Measurements from ENCODE around the gene LDLRAP1. TPM values are rescaled to one million over a fixed set of nuclear protein-coding genes. Genes with fewer than 3 reads are reported as not detected.

Gene LDLRAP1
- total and polyA plus RNA-seq, 4 donors: 5.2 to 17.8 (median 13.3) TPM

- Histone ChIP-seq H3K4me1 (ENCODE audit: control insufficient read depth in 4 of 4, insufficient read depth in 4 of 4, low read length in 3 of 4) (peaks cover 0 to 14% (median 7%) of the 10 kb centered on the region in 4 donors), H3K9me3 (ENCODE audit: control insufficient read depth in 4 of 4, low read length in 3 of 4) (no peaks in the 10 kb centered on the region), H3K9ac (ENCODE audit: low read depth in 1 of 2, low read length in 2 of 2) (no peak overlapping the region), H3K36me3 (ENCODE audit: control insufficient read depth in 4 of 4, insufficient read depth in 3 of 4, low read depth in 1 of 4, low read length in 3 of 4) (no peaks in the 10 kb centered on the region), H3K4me3 (ENCODE audit: low read depth in 1 of 3, low read length in 3 of 3) (no peak overlapping the region), H3K27me3 (ENCODE audit: control insufficient read depth in 4 of 4, insufficient read depth in 4 of 4, low read length in 3 of 4) (no peaks in the 10 kb centered on the region), H3K27ac (ENCODE audit: low read depth in 1 of 2, low read length in 2 of 2) (no peak overlapping the region)
- 95% methylated on average over 5 of the region's 5 CpGs for WGBS
- TF ChIP-seq ATF3 (IDR thresholded peaks at IDR 0.05) (no peak), JUND (IDR thresholded peaks at IDR 0.05) (no peak), ZBTB33 (IDR thresholded peaks at IDR 0.05) (no peak), EGR1 (IDR thresholded peaks at IDR 0.05; ENCODE audit: low read depth in 2 of 2) (no peak), GABPA (IDR thresholded peaks at IDR 0.05 in 1 of 2, conservative IDR thresholded peaks at IDR 0.05 in 1 of 2) (no peak), MAX (IDR thresholded peaks at IDR 0.05) (no peak)
- no peak for DNase-seq (ENCODE audit: low spot score)
These were observed 63.7 kb downstream of the LDLRAP1 start for GRCh38 chr1:25607123-25607522.

- no peak for TF ChIP-seq TAF1 (conservative IDR thresholded peaks at IDR 0.05)
- no peak for TF ChIP-seq NR2F2 (IDR thresholded peaks at IDR 0.05)
- peak; percentile 55 for TF ChIP-seq CTCF (IDR thresholded peaks at IDR 0.05; ENCODE audit: low read depth, low read length, missing input control)
- TF ChIP-seq HNF4G (IDR thresholded peaks at IDR 0.05): no peak
- peak; percentile 84 to 85 for TF ChIP-seq RAD21 (IDR thresholded peaks at IDR 0.05)
- H3K4me1 ChIP-seq (ENCODE audit: control insufficient read depth in 4 of 4, insufficient read depth in 4 of 4, low read length in 3 of 4): peaks cover 0 to 14% (median 7%) of the 10 kb centered on the region in 4 donors
- peak; percentile 81 for DNase-seq (ENCODE audit: low spot score)
- H3K27ac ChIP-seq (ENCODE audit: low read depth in 1 of 2, low read length in 2 of 2): no peak overlapping the region
- H3K4me3 ChIP-seq (ENCODE audit: low read depth in 1 of 3, low read length in 3 of 3): peak overlapping the region in 1 of 3 donors; percentile 1
- WGBS: 23% methylated on average over 15 of the region's 15 CpGs
- no peaks in the 10 kb centered on the region for H3K36me3 ChIP-seq (ENCODE audit: control insufficient read depth in 4 of 4, insufficient read depth in 3 of 4, low read depth in 1 of 4, low read length in 3 of 4)
- H3K9me3 ChIP-seq (ENCODE audit: control insufficient read depth in 4 of 4, low read length in 3 of 4): no peaks in the 10 kb centered on the region
- H3K9ac ChIP-seq (ENCODE audit: low read depth in 1 of 2, low read length in 2 of 2): no peak overlapping the region
- H3K27me3 ChIP-seq (ENCODE audit: control insufficient read depth in 4 of 4, insufficient read depth in 4 of 4, low read length in 3 of 4): no peaks in the 10 kb centered on the region
These were observed 65.2 kb downstream of the LDLRAP1 start for GRCh38 chr1:25608488-25609178.

- Histone ChIP-seq H3K9ac (ENCODE audit: low read depth in 1 of 2, low read length in 2 of 2) (no peak overlapping the region), H3K4me1 (ENCODE audit: control insufficient read depth in 4 of 4, insufficient read depth in 4 of 4, low read length in 3 of 4) (peaks cover 0 to 14% (median 7%) of the 10 kb centered on the region in 4 donors), H3K36me3 (ENCODE audit: control insufficient read depth in 4 of 4, insufficient read depth in 3 of 4, low read depth in 1 of 4, low read length in 3 of 4) (no peaks in the 10 kb centered on the region), H3K4me3 (ENCODE audit: low read depth in 1 of 3, low read length in 3 of 3) (no peak overlapping the region), H3K27me3 (ENCODE audit: control insufficient read depth in 4 of 4, insufficient read depth in 4 of 4, low read length in 3 of 4) (no peaks in the 10 kb centered on the region), H3K27ac (ENCODE audit: low read depth in 1 of 2, low read length in 2 of 2) (no peak overlapping the region), H3K9me3 (ENCODE audit: control insufficient read depth in 4 of 4, low read length in 3 of 4) (no peaks in the 10 kb centered on the region)
- 78% methylated on average over 6 of the region's 6 CpGs for WGBS
- DNase-seq (ENCODE audit: low spot score): no peak
- TF ChIP-seq HNF4G (IDR thresholded peaks at IDR 0.05) (no peak), CTCF (IDR thresholded peaks at IDR 0.05; ENCODE audit: low read depth, low read length, missing input control) (no peak), SP1 (IDR thresholded peaks at IDR 0.05) (no peak), REST (IDR thresholded peaks at IDR 0.05) (no peak), MAX (IDR thresholded peaks at IDR 0.05) (no peak)
These were observed 66.5 kb downstream of the LDLRAP1 start for GRCh38 chr1:25609921-25610320.

Measured in liver (tissue), 9 donors.